ENCODE data around the gene NFILZ.
"Not testable (repeated sequence)": the region's sequence is repeated elsewhere in the genome, so short reads cannot be mapped to it uniquely, and the experiment has no call there.

The NFILZ gene

GRCh38 chr19:8611877-8612806 lies 18.3 kb upstream of the NFILZ start:
- FAIRE-seq, result no peak

GRCh38 chr19:8612807-8613171 lies 17.6 kb upstream of the NFILZ start:
- FAIRE-seq, result no peak

DNA sequence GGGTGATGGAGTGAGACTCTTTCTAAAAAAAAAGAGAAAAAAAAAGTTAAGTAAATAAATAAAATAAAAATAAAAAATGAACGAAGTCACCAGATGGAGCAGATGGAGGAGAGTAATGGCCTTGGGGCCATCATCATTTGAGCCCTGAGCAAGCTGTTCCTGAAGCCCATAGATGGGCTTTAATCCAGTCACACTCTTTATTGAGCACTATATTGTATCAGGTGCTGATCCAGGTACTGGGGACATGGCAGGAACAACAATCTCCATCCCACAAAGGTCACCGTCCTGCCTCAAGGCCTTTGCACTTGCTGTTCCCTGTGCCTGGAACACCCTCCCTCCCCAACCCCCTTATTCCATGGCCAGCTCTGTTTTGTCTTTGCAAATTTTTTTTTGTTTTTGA lies 16.0 kb upstream of the NFILZ start:
- no peak for FAIRE-seq

- FAIRE-seq, result no peak
Observed at GRCh38 chr19:8615024-8615423, 15.4 kb upstream of the NFILZ start.

DNA sequence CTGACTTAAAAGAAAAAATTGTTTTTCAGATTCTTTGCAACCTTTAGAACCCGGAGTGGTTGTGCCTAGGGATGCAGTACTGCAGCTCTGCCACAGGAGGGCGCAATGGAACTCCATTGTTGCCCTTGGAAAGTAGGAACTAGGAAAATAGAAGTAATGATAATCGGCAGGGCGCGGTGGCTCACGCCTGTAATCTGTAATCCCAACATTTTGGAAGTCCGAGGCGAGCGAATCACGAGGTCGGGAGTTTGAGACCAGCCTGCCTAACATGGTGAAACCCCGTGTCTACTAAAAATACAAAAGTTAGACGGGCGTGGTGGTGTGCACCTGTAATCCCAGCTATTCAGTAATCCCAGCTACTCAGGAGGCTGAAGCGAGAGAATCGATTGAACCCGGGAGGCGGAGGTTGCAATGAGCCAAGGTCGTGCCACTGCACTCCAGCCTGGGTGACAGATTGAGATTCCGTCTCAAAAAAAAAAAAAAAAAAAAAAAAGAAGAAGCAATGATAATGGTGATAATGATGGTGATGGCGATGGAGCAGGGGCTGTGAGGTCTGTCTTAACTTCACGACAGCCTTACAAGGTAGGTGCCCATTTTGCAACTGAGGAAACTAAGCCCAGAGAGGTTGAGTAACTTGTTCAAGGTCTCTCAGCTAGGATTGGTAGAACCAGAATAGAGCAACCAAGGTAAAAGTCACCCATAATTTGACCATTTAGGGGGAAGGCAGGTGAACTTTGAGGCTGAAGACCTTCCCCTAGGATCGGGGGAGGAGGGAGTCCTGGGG lies 14.4 kb upstream of the NFILZ start:
- peak; percentile 93 for FAIRE-seq

GRCh38 chr19:8616861-8617260 lies 13.6 kb upstream of the NFILZ start:
- no peak for FAIRE-seq

GRCh38 chr19:8617325-8617724 lies 13.1 kb upstream of the NFILZ start:
- not testable (repeated sequence) for FAIRE-seq

- no peak for FAIRE-seq
Observed at GRCh38 chr19:8617984-8618383, 12.4 kb upstream of the NFILZ start.

GRCh38 chr19:8618751-8619150 lies 11.7 kb upstream of the NFILZ start:
- no peak for FAIRE-seq

DNA sequence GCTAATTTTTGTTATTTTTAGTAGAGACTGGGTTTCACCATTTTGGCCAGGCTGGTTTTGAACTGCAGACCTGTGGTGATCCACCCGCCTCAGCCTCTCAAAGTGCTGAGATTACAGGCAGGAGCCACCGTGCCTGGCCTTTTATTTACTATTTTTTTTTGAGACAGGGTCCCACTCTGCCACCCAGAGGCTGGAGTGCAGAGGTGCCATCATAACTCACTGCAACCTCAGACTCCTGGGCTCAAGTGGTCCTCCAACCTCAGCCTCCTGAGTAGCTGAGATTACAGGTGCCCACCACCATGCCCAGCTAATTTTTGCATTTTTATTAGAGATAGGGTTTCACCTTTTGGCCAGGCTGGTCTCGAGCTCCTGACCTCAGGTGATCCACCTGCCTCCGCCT lies 7.5 kb upstream of the NFILZ start:
- FAIRE-seq, result not testable (repeated sequence)

- no peak for FAIRE-seq
Observed at GRCh38 chr19:8626842-8627241, 3.6 kb upstream of the NFILZ start.

- FAIRE-seq, result no peak
Observed at GRCh38 chr19:8629184-8629583, 1.2 kb upstream of the NFILZ start.

- no peak for FAIRE-seq
Observed at GRCh38 chr19:8630796-8631424, 477 bp downstream of the NFILZ start.

DNA sequence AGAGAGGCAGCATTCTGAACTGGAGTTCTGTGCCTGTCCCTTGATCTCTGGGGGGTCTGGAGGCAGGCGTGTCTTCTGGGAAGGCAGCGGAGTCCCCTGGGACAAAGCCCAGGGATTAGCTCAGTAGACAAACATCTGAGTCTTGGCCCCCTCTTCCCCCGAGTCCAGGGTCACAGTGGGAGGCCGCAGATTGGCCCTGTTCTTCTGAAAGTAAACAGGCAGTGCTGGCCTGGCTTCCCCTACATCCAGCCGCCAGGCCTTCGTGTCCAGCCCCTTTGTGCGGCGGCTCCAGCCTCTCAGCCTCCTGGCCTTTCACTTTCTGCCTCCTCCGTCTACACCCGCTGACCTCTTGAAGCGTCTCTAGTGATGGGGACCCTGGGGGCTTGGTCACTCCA lies 989 bp downstream of the NFILZ start:
- FAIRE-seq, result no peak

- FAIRE-seq, result no peak
Observed at GRCh38 chr19:8635422-8635821, 5.0 kb downstream of the NFILZ start.

GRCh38 chr19:8637070-8637469 lies 6.6 kb downstream of the NFILZ start:
- not testable (repeated sequence) for FAIRE-seq

- no peak for FAIRE-seq
Observed at GRCh38 chr19:8638078-8638619, 7.7 kb downstream of the NFILZ start.

DNA sequence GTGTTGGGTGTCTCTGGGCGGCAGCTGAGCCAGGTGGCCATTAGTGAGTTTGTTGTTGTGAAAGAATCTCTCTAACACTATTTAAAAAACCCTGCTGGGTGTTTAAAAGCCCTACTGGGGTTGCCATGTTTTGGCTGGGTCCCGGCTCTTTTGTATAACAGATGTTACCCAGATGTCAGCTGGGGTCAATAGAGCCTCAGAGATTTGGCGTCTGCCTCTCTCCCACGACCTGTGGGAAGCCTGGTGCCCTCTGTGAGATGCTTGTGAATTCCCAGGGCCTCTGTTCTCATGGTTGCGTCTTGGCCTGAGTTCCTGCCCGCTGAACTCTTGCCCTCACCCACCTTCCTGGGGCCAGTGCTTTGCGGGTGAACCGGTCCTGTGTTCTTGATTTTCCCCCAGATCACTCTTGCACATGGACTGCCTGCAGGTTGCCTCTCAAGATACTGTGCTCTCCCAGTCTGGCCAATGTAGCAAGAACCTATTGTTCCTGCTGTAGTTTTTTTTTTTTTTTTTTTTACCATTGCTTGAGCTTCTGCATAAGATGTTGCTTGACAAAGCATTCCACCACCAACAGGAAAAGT lies 9.5 kb downstream of the NFILZ start:
- no peak for FAIRE-seq

DNA sequence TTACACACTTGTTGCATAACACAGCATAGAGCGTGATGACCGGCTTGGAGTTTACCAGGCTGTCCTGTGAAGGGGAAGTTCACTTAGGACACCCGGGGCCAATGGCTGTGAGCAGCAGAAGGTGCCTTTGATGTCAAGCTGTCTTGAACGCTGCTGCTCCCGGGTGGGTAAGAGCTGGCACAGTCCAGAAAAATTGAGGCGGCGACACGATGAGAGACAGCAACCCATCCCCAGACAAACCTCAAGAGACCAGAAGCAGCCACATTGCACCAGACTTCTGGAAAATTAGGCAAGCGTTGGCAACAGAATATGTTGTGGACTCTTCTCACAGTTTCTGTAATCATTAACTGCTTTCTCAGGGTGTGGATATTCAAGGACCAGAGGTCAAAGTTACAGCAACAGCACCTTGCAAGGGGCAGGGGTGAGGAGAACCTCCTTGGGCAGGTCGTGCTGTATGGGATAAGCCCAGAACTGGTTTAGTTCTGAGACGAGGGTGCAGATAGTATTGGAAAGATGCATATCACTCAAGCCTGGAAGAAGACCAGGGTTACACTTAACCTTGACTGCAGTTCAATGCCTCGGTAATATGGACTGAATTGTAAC lies 10.1 kb downstream of the NFILZ start:
- FAIRE-seq, result no peak

- no peak for FAIRE-seq
Observed at GRCh38 chr19:8641221-8641907, 10.9 kb downstream of the NFILZ start.

- no peak for FAIRE-seq
Observed at GRCh38 chr19:8641908-8642547, 11.6 kb downstream of the NFILZ start.
